WTC11 (cell line): Measurements from ENCODE around the gene PGPEP1.

Experiments
- ATF3 ChIP-seq: sonication (generic); formaldehyde crosslinking; conservative IDR thresholded peaks from 2 replicates; pipeline ENCODE4 v1.8.1; 2022; ENCODE audit warnings: mild to moderate bottlenecking, missing genetic modification reagents
- CREM ChIP-seq: sonication (generic); formaldehyde crosslinking; IDR thresholded peaks from 2 replicates; pipeline ENCODE4 v1.8.1; 2022; ENCODE audit warnings: mild to moderate bottlenecking, missing genetic modification reagents, moderate library complexity
- CTCF ChIP-seq: fragments of 200-600 bp; IDR thresholded peaks from 2 replicates; pipeline ENCODE4 v1.8.0; 2022; ENCODE audit warnings: antibody characterized with exemption
- ELF4 ChIP-seq: sonication (generic); formaldehyde crosslinking; IDR thresholded peaks from 2 replicates; pipeline ENCODE4 v1.8.1; 2022; ENCODE audit warnings: low read depth, mild to moderate bottlenecking, moderate library complexity, missing genetic modification reagents
- FOXP1 ChIP-seq: sonication (generic); formaldehyde crosslinking; IDR thresholded peaks from 2 replicates; pipeline ENCODE4 v1.8.0; 2022; ENCODE audit warnings: missing genetic modification reagents, mild to moderate bottlenecking, moderate library complexity, borderline replicate concordance
- JUN ChIP-seq: sonication (generic); formaldehyde crosslinking; IDR thresholded peaks from 2 replicates; pipeline ENCODE4 v1.8.0; 2023; ENCODE audit warnings: mild to moderate bottlenecking, missing genetic modification reagents
- NFE2L1 ChIP-seq: sonication (generic); formaldehyde crosslinking; IDR thresholded peaks from 2 replicates; pipeline ENCODE4 v1.8.1; 2023; ENCODE audit warnings: missing genetic modification reagents
- NR1H2 ChIP-seq: sonication (generic); formaldehyde crosslinking; IDR thresholded peaks from 2 replicates; pipeline ENCODE4 v1.9.0; 2021; ENCODE audit warnings: mild to moderate bottlenecking, moderate library complexity, missing genetic modification reagents
- NR2C2 ChIP-seq: sonication (generic); formaldehyde crosslinking; IDR thresholded peaks from 2 replicates; pipeline ENCODE4 v1.8.0; 2022; ENCODE audit warnings: mild to moderate bottlenecking, missing genetic modification reagents
- SP1 ChIP-seq: sonication (generic); formaldehyde crosslinking; conservative IDR thresholded peaks from 2 replicates; pipeline ENCODE4 v1.8.1; 2022; ENCODE audit warnings: missing genetic modification reagents
- TP53 ChIP-seq: sonication (generic); formaldehyde crosslinking; IDR thresholded peaks from 2 replicates; pipeline ENCODE4 v1.8.1; 2023; ENCODE audit warnings: mild to moderate bottlenecking, missing genetic modification reagents
- ZNF121 ChIP-seq: sonication (generic); formaldehyde crosslinking; IDR thresholded peaks from 2 replicates; pipeline ENCODE4 v1.8.0; 2023; ENCODE audit warnings: missing genetic modification reagents
- ZNF281 ChIP-seq: sonication (generic); formaldehyde crosslinking; IDR thresholded peaks from 2 replicates; pipeline ENCODE4 v1.8.0; 2023; ENCODE audit warnings: mild to moderate bottlenecking, missing genetic modification reagents

- TF ChIP-seq NR1H2 (CRISPR knock-in tag), result no peak
- TF ChIP-seq NFE2L1 (CRISPR knock-in tag), result no peak
- no peak for TF ChIP-seq CTCF
- TF ChIP-seq SP1 (CRISPR knock-in tag), result no peak
- no peak for TF ChIP-seq NR2C2 (CRISPR knock-in tag)
- TF ChIP-seq CREM (CRISPR knock-in tag), result no peak
- TF ChIP-seq ATF3 (CRISPR knock-in tag), result no peak
- no peak for TF ChIP-seq ELF4
- no peak for TF ChIP-seq ZNF121
- no peak for TF ChIP-seq FOXP1 (CRISPR knock-in tag)
- no peak for TF ChIP-seq TP53 (CRISPR knock-in tag)
- TF ChIP-seq JUN (CRISPR knock-in tag), result no peak
- no peak for TF ChIP-seq ZNF281
These were observed 45.4 kb upstream of the PGPEP1 start for GRCh38 chr19:18295034-18295451.
